Kidney (tissue), 14 donors: ENCODE measurements around the gene ADGRE1. TPM values are rescaled to one million over a fixed set of nuclear protein-coding genes. Genes with fewer than 3 reads are reported as not detected.

Source experiments
- DNase-seq, 5 donors: peaks; one replicate each; pipeline ENCODE4 v3.0.0-alpha.2; 2013 to 2020
- FAIRE-seq: peaks from 2 replicates; lab custom pipeline; 2012; peaks lifted over from hg19 to GRCh38; lab: Jason Lieb, UNC
- H3K27ac ChIP-seq, 2 donors: one replicate each; pipeline ENCODE4 v1.7.0; 2013; ENCODE audit warnings: low read depth in 2 of 2, low read length in 2 of 2, inconsistent platforms in 1 of 2
- H3K27me3 ChIP-seq: one replicate; pipeline ENCODE4 v1.7.1; 2013; ENCODE audit warnings: low read length, inconsistent platforms; ENCODE audit not compliant: control insufficient read depth, insufficient read depth
- H3K36me3 ChIP-seq, 3 donors: one replicate each; pipeline versions ENCODE4 v1.7.0 to v1.7.1; 2013; ENCODE audit warnings: low read length in 3 of 3, control low read depth in 1 of 3, inconsistent platforms in 1 of 3; ENCODE audit not compliant: insufficient read depth in 3 of 3, control insufficient read depth in 2 of 3
- H3K4me1 ChIP-seq, 3 donors: one replicate each; pipeline versions ENCODE4 v1.7.0 to v1.7.1; 2013; ENCODE audit warnings: low read length in 3 of 3, inconsistent platforms in 1 of 3, low read depth in 1 of 3; ENCODE audit not compliant: control insufficient read depth in 2 of 3, insufficient read depth in 2 of 3
- H3K4me3 ChIP-seq, 3 donors: one replicate each; pipeline versions ENCODE4 v1.7.0 to v1.8.1; 2013; ENCODE audit warnings: low read length in 3 of 3, control low read depth in 1 of 3, inconsistent platforms in 1 of 3
- H3K9ac ChIP-seq, 3 donors: one replicate each; pipeline versions ENCODE4 v1.7.0 to v1.7.1; 2013; ENCODE audit warnings: low read length in 3 of 3, control low read depth in 1 of 3, inconsistent platforms in 1 of 3
- H3K9me3 ChIP-seq, 3 donors: one replicate each; pipeline versions ENCODE4 v1.7.0 to v1.7.1; 2013; ENCODE audit warnings: low read length in 3 of 3, control low read depth in 1 of 3, inconsistent platforms in 1 of 3; ENCODE audit not compliant: control insufficient read depth in 2 of 3, insufficient read depth in 1 of 3
- intact Hi-C: fragments of 100-400 bp; cut with DNase I; formaldehyde crosslinking; loops from one replicate; pipeline ENCODE4 v1.11.1; 2022
- polyA plus RNA-seq: library from polyadenylated mRNA; stranded (reverse); fragments of 350-450 nt; fragmentation: Illumina TruSeq; extraction: RNeasy Lipid Tissue Mini Kit (QIAGEN cat#74804); gene quantifications from one replicate; pipeline ENCODE4 v1.2.3, GENCODE V29; 2014; ENCODE audit warnings: low read depth, low replicate concordance; ENCODE audit not compliant: insufficient read depth
- total RNA-seq: library from RNA; stranded (reverse); fragmentation: NEBNext Ultra II Directional; extraction: Animal tissue kit (Norgen Biotek cat#: 25700); gene quantifications from one replicate; pipeline ENCODE4 v1.2.1, GENCODE V29; 2021
- TF ChIP-seq, protein P1 (sequence below): IDR thresholded peaks from 3 replicates; pipeline ENCODE4 v1.5.1; 2012; ENCODE audit warnings: mild to moderate bottlenecking, moderate library complexity, borderline replicate concordance; ENCODE audit not compliant: insufficient read depth; ENCODE audit errors: extremely low read depth
- donor health status: control.
- donor health status: control.
- donor health status: control.
- donor health status: control.
- donor health status: control.
- donor health status: DM: yes; HTN: yes; CAD: no.
- donor health status: Normal renal cell carcinoma (clear cell type).

The ADGRE1 gene
- total and polyA plus RNA-seq, 2 donors from 2014 or later: 0.19 to 1.3 TPM

- intact Hi-C loops: no loop called here
- no peak overlapping the region for H3K4me3 ChIP-seq
- FAIRE-seq (no peak), DNase-seq (no peak)
- no peaks in the 10 kb centered on the region for H3K27me3 ChIP-seq
- H3K9ac ChIP-seq: no peak overlapping the region
- H3K36me3 ChIP-seq: no peaks in the 10 kb centered on the region
- TF ChIP-seq, protein P1, sequence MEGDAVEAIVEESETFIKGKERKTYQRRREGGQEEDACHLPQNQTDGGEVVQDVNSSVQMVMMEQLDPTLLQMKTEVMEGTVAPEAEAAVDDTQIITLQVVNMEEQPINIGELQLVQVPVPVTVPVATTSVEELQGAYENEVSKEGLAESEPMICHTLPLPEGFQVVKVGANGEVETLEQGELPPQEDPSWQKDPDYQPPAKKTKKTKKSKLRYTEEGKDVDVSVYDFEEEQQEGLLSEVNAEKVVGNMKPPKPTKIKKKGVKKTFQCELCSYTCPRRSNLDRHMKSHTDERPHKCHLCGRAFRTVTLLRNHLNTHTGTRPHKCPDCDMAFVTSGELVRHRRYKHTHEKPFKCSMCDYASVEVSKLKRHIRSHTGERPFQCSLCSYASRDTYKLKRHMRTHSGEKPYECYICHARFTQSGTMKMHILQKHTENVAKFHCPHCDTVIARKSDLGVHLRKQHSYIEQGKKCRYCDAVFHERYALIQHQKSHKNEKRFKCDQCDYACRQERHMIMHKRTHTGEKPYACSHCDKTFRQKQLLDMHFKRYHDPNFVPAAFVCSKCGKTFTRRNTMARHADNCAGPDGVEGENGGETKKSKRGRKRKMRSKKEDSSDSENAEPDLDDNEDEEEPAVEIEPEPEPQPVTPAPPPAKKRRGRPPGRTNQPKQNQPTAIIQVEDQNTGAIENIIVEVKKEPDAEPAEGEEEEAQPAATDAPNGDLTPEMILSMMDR: no peak
- peaks cover 3 to 16% (median 10%) of the 10 kb centered on the region in 3 donors for H3K9me3 ChIP-seq
- H3K27ac ChIP-seq: no peak overlapping the region
- H3K4me1 ChIP-seq: no peaks in the 10 kb centered on the region
These were observed 26.9 kb downstream of the ADGRE1 start for GRCh38 chr19:6914321-6914720.

DNA sequence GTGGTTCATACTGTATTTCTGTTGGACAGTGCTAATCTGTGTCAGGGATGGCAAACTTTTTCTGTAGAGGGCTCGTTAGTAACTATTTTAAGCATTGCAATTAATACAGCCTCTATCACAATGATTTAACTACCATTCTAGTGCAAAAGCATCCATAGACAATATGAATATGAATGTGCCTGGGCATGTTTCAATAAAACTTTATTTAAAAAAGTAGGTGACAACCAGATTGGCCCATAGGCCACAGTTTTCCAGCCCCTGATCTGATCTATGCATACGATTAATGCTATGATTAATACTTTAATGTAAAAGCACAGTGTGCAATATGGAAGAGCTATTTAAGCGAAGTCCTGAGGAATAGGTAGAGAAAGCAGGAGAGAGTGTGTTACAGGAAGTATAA lies 29.6 kb downstream of the ADGRE1 start:
- FAIRE-seq: no peak
- no peaks in the 10 kb centered on the region for H3K4me1 ChIP-seq
- no peak overlapping the region for H3K9ac ChIP-seq
- no peaks in the 10 kb centered on the region for H3K36me3 ChIP-seq
- TF ChIP-seq, protein P1: no peak
- no peak overlapping the region for H3K4me3 ChIP-seq
- no peaks in the 10 kb centered on the region for H3K27me3 ChIP-seq
- H3K27ac ChIP-seq: no peak overlapping the region
- DNase-seq: no peak
- peaks cover 1 to 16% (median 10%) of the 10 kb centered on the region in 3 donors for H3K9me3 ChIP-seq
- intact Hi-C loops: no loop called here

- Histone ChIP-seq H3K4me1 (no peaks in the 10 kb centered on the region), H3K27ac (no peak overlapping the region), H3K36me3 (no peaks in the 10 kb centered on the region), H3K9me3 (peaks cover 0 to 11% (median 2%) of the 10 kb centered on the region in 3 donors), H3K4me3 (no peak overlapping the region), H3K27me3 (no peaks in the 10 kb centered on the region), H3K9ac (no peak overlapping the region)
- TF ChIP-seq, protein P1: no peak
- no peak for DNase-seq
- intact Hi-C loops: no loop called here
- no peak for FAIRE-seq
These were observed 38.0 kb downstream of the ADGRE1 start for GRCh38 chr19:6925386-6925785.
